GM12878 (cell line): ENCODE data around the gene PCDHA7. TPM values are rescaled to one million over a fixed set of nuclear protein-coding genes. Genes with fewer than 3 reads are reported as not detected.

ENCODE experiments used
- ATAC-seq: fragments of 200-7000 bp; cut with Tn5 transposase; 3 replicates; pipeline ENCODE4 v1.9.1; 2020; ENCODE audit warnings: mild to moderate bottlenecking, moderate library complexity
- BruUV-seq: library from RNA; stranded (reverse); fragments of 400-500 nt; replicated peaks from 2 replicates; lab custom pipeline; 2021; lab: Mats Ljungman, UMichigan
- CTCF ChIA-PET: fragments of 300-600 bp; sonication (Branson Sonifier 250); formaldehyde crosslinking; extraction: SDS; loops from one replicate; lab custom pipeline; 2021; ENCODE audit warnings: inconsistent platforms; lab: Yijun Ruan, JAX
- POLR2A ChIA-PET: fragments of 350-600 bp; formaldehyde crosslinking; extraction: SDS; loops from one replicate; lab custom pipeline; 2021; ENCODE audit warnings: inconsistent platforms; lab: Charles Lee
- RAD21 ChIA-PET: fragments of 300-600 bp; sonication (Branson Sonifier 250); formaldehyde crosslinking; loops from one replicate; lab custom pipeline; 2023; ENCODE audit warnings: antibody characterized with exemption; ENCODE audit not compliant: unreplicated experiment; lab: Charles Lee
- SMC1A ChIA-PET: fragments of 300-600 bp; sonication (Branson Sonifier 250); formaldehyde crosslinking; loops from one replicate; lab custom pipeline; 2023; ENCODE audit not compliant: unreplicated experiment, uncharacterized antibody; lab: Charles Lee
- DNase-seq: peaks from one replicate; pipeline ENCODE4 v3.0.0-alpha.2; 2011; ENCODE audit warnings: low read depth, low spot score
- FAIRE-seq: peaks from 3 replicates; lab custom pipeline; 2011; peaks lifted over from hg19 to GRCh38; lab: Jason Lieb, UNC
- H2AFZ ChIP-seq: 2 replicates; pipeline ENCODE4 v1.6.0; 2011; ENCODE audit warnings: low read depth, low read length, control low read depth; ENCODE audit not compliant: control insufficient read depth
- H3K27ac ChIP-seq: 2 replicates; pipeline ENCODE4 v1.5.1; 2011; ENCODE audit warnings: control low read depth; ENCODE audit not compliant: control insufficient read depth, insufficient read depth
- H3K27me3 ChIP-seq, 2 experiments: replicated peaks in 1 of 2; 2 replicates each; pipeline versions ENCODE4 v1.6.0 to v1.6.1; 2011; ENCODE audit warnings: low read length in 1 of 2; ENCODE audit not compliant: control insufficient read depth in 2 of 2, insufficient read depth in 2 of 2
- H3K36me3 ChIP-seq, 2 experiments: 2 replicates each; pipeline ENCODE4 v1.5.1; 2011; ENCODE audit warnings: low read length in 1 of 2; ENCODE audit not compliant: control insufficient read depth in 2 of 2, insufficient read depth in 2 of 2
- H3K4me1 ChIP-seq: 2 replicates; pipeline ENCODE4 v1.6.1; 2011; ENCODE audit warnings: mild to moderate bottlenecking, low read length, moderate library complexity, mixed read lengths; ENCODE audit not compliant: control insufficient read depth, insufficient read depth
- H3K4me2 ChIP-seq: 2 replicates; pipeline ENCODE4 v1.6.0; 2011; ENCODE audit warnings: control low read depth; ENCODE audit not compliant: control insufficient read depth, insufficient read depth
- H3K4me3 ChIP-seq: fragments of 200-600 bp; sonication (generic); 2 replicates; pipeline ENCODE4 v1.5.1; 2016
- H3K79me2 ChIP-seq: 2 replicates; pipeline ENCODE4 v1.6.0; 2011; ENCODE audit warnings: low read length; ENCODE audit not compliant: control insufficient read depth, insufficient read depth
- H3K9ac ChIP-seq: 2 replicates; pipeline ENCODE4 v1.8.0; 2011; ENCODE audit warnings: low read length, control low read depth, mixed read lengths; ENCODE audit not compliant: control insufficient read depth, insufficient read depth
- H3K9me3 ChIP-seq: replicated peaks from 3 replicates; pipeline ENCODE4 v1.5.1; 2011; ENCODE audit warnings: mild to moderate bottlenecking, low read length; ENCODE audit not compliant: control insufficient read depth, insufficient read depth
- H4K20me1 ChIP-seq: 2 replicates; pipeline ENCODE4 v1.6.0; 2011; ENCODE audit not compliant: control insufficient read depth, insufficient read depth
- ATF3 ChIP-seq: IDR thresholded peaks from 2 replicates; pipeline ENCODE4 v1.6.1; 2011; ENCODE audit warnings: low read depth, mild to moderate bottlenecking, low read length, moderate library complexity, borderline replicate concordance; ENCODE audit errors: extremely low read depth
- BCLAF1 ChIP-seq: fragments of 450-650 bp; IDR thresholded peaks from 2 replicates; pipeline ENCODE4 v1.6.1; 2017; ENCODE audit warnings: antibody characterized with exemption, mild to moderate bottlenecking, moderate library complexity
- CBX3 ChIP-seq: fragments of 200-600 bp; sonication (generic); IDR thresholded peaks from 2 replicates; pipeline ENCODE4 v1.6.1; 2016; ENCODE audit warnings: low read depth, borderline replicate concordance
- CHD1 ChIP-seq: IDR thresholded peaks from 2 replicates; pipeline ENCODE4 v1.6.1; 2012; ENCODE audit warnings: low read depth, low read length, improper control_type of control experiment
- CUX1 ChIP-seq: IDR thresholded peaks from 2 replicates; pipeline ENCODE4 v1.6.1; 2012; ENCODE audit warnings: improper control_type of control experiment, low read depth, low read length; ENCODE audit not compliant: insufficient replicate concordance
- FOS ChIP-seq: IDR thresholded peaks from 3 replicates; pipeline ENCODE4 v1.6.1; 2011; ENCODE audit warnings: borderline replicate concordance; ENCODE audit not compliant: insufficient read length; ENCODE audit errors: extremely low read depth
- HCFC1 ChIP-seq: fragments of 150-350 bp; IDR thresholded peaks from 2 replicates; pipeline ENCODE4 v1.6.1; 2014; ENCODE audit warnings: low read length
- KAT2A ChIP-seq: conservative IDR thresholded peaks from 2 replicates; pipeline ENCODE4 v1.6.1; 2011; ENCODE audit warnings: low read depth, low read length; ENCODE audit not compliant: control insufficient read depth
- KDM1A ChIP-seq: fragments of 200-600 bp; sonication (generic); IDR thresholded peaks from 2 replicates; pipeline ENCODE4 v1.6.1; 2016; ENCODE audit warnings: borderline replicate concordance
- MEF2B ChIP-seq: fragments of 450-650 bp; IDR thresholded peaks from 2 replicates; pipeline ENCODE4 v1.6.1; 2018; ENCODE audit warnings: mild to moderate bottlenecking, moderate library complexity; ENCODE audit not compliant: partially characterized antibody, poor library complexity, severe bottlenecking
- NFYA ChIP-seq: IDR thresholded peaks from 2 replicates; pipeline ENCODE4 v1.6.1; 2011; ENCODE audit warnings: low read depth, mild to moderate bottlenecking, low read length, improper control_type of control experiment, borderline replicate concordance
- RCOR1 ChIP-seq: conservative IDR thresholded peaks from 2 replicates; pipeline ENCODE4 v1.6.1; 2012; ENCODE audit warnings: low read depth, low read length, improper control_type of control experiment
- SMC3 ChIP-seq: IDR thresholded peaks from 2 replicates; pipeline ENCODE4 v1.6.1; 2011; ENCODE audit warnings: low read length, improper control_type of control experiment, borderline replicate concordance
- WRNIP1 ChIP-seq: IDR thresholded peaks from 2 replicates; pipeline ENCODE4 v1.6.1; 2011; ENCODE audit warnings: low read depth, low read length, improper control_type of control experiment, borderline replicate concordance
- WGBS: methylation state at CpG from one replicate; pipeline ENCODE4 v1.1.6; 2016; ENCODE audit warnings: low lambda C conversion rate; ENCODE audit not compliant: insufficient replicate concordance, insufficient coverage; ENCODE audit errors: missing lambda C conversion rate; 5-methylcytosine and 5-hydroxymethylcytosine counted together
- in situ Hi-C: fragments of 300-500 bp; cut with MboI; formaldehyde crosslinking; loops from 9 replicates; pipeline ENCODE4 v1.14.3; 2018; ENCODE audit warnings: mixed read lengths
- intact Hi-C: fragments of 100-400 bp; cut with micrococcal nuclease; formaldehyde crosslinking; loops from one replicate; pipeline ENCODE4 v1.14.2; 2022; ENCODE audit not compliant: unreplicated experiment
- polyA plus RNA-seq, 11 experiments: library from polyadenylated mRNA; depleted of rRNA in 4 of 11; unstranded in 6 of 11; stranded (reverse) in 5 of 11; fragments of >200 nt; fragmentation: Nextera tagmentation in 4 of 11; fragmentation: Illumina TruSeq in 1 of 11; extraction: Ambion mirVana in 4 of 11; extraction: Trizol in 1 of 11; gene quantifications; 1 replicate in 1 of 11; 2 replicates in 10 of 11; pipeline versions ENCODE4 v1.2.1 to v1.2.3, GENCODE V29; 2011 to 2016; ENCODE audit warnings: inconsistent platforms in 2 of 11, missing spikeins in 2 of 11, low read depth in 1 of 11
- total RNA-seq, 4 experiments: library from RNA; depleted of rRNA in 3 of 4; stranded (reverse); fragments of >200 nt in 3 of 4; fragmentation: Illumina TruSeq in 1 of 4; extraction: Trizol in 1 of 4; gene quantifications; 2 replicates each; pipeline versions ENCODE4 v1.2.1 to v1.2.3, GENCODE V29; 2013 to 2021

Gene PCDHA7
- total and polyA plus RNA-seq, 10 of the 15 experiments (the other 5 are each of a cell fraction or from before 2014, with no cell fraction given), result 0.05 to 0.06 TPM; not detected in 8

DNA sequence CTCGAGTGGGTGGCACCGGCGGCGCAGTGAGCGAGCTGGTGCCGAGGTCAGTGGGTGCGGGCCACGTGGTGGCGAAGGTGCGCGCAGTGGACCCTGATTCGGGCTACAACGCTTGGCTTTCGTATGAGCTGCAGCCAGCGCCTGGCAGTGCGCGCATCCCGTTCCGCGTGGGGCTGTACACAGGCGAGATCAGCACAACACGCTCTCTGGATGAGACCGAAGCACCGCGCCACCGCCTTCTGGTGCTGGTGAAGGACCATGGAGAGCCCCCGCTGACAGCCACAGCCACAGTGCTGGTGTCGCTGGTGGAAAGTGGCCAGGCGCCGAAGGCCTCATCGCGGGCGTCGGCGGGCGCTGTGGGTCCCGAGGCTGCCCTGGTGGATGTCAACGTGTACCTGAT is 10.6 kb upstream of the PCDHA7 start:
- POLR2A ChIA-PET, result no interaction called here
- H3K4me2 ChIP-seq, result no peak overlapping the region
- RAD21 ChIA-PET, result no interaction called here
- CTCF ChIA-PET, result interaction anchor here (1.5 kb wide), 1 partner anchor 22 kb away, joined by 3 read pairs; no protein-coding TSS in a partner anchor
- DNase-seq (no peak), ATAC-seq (no peak), FAIRE-seq (no peak)
- no peaks in the 10 kb centered on the region for H3K36me3 ChIP-seq
- H3K9me3 ChIP-seq, result no peaks in the 10 kb centered on the region; the same call in 2 of the 3 replicates
- no peak overlapping the region for H3K9ac ChIP-seq
- H3K79me2 ChIP-seq, result no peaks in the 10 kb centered on the region
- H3K27ac ChIP-seq, result no peak overlapping the region
- in situ Hi-C loops, result loop anchor here (25.0 kb wide), 1 partner anchor 739 kb away; no protein-coding TSS in a partner anchor
- BruUV-seq, result no TSS peak
- H3K27me3 ChIP-seq, result no peaks in the 10 kb centered on the region
- H3K4me1 ChIP-seq, result no peaks in the 10 kb centered on the region
- 87% methylated on average over 38 of the region's 38 CpGs for WGBS
- no peaks in the 10 kb centered on the region for H4K20me1 ChIP-seq
- no peak overlapping the region for H3K4me3 ChIP-seq
- intact Hi-C loops, result no loop called here
- no peak overlapping the region for H2AFZ ChIP-seq
- SMC1A ChIA-PET, result no interaction called here
- TF ChIP-seq HCFC1 (no peak), CBX3 (no peak), ATF3 (no peak), WRNIP1 (no peak), SMC3 (no peak), FOS (no peak), KDM1A (no peak), CUX1 (no peak), BCLAF1 (no peak), CHD1 (no peak), RCOR1 (no peak), MEF2B (no peak), NFYA (no peak), KAT2A (no peak)
